ENCODE measurements around the gene PGM2.

DNA sequence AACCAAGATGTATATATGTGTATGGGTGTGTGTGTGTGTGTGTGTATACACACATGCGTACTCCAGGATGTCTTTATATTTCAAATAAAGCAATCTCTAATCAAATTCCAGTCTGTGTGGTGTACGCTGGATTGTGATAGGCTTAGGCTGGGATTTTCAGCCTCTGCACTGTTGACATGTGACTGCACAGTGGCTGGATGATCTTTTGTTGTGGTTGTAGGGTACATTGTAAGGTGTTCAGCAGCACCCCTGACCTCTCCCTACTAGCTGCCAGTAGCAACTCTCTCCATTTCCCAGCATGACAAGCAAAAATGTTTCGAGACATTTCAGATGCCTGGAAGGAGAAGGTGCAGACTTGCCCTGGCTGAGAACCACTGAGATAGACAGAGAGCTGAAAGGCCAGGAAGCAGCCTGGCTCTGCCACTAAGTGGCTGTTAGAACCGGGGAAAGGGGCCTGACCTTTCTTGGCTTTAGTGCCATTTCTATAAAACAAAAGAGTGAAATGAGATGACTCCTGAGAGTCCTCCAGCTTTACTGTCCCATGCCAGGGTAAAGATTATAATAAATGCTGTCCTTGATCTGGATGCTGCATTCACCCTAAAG is 10.5 kb downstream of the PGM2 start:
- TF ChIP-seq EP300 (IDR thresholded peaks at IDR 0.05) (no peak), POLR2AphosphoS5 (IDR thresholded peaks at IDR 0.05) (no peak)
- TF ChIP-seq, protein P1, sequence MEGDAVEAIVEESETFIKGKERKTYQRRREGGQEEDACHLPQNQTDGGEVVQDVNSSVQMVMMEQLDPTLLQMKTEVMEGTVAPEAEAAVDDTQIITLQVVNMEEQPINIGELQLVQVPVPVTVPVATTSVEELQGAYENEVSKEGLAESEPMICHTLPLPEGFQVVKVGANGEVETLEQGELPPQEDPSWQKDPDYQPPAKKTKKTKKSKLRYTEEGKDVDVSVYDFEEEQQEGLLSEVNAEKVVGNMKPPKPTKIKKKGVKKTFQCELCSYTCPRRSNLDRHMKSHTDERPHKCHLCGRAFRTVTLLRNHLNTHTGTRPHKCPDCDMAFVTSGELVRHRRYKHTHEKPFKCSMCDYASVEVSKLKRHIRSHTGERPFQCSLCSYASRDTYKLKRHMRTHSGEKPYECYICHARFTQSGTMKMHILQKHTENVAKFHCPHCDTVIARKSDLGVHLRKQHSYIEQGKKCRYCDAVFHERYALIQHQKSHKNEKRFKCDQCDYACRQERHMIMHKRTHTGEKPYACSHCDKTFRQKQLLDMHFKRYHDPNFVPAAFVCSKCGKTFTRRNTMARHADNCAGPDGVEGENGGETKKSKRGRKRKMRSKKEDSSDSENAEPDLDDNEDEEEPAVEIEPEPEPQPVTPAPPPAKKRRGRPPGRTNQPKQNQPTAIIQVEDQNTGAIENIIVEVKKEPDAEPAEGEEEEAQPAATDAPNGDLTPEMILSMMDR (IDR thresholded peaks at IDR 0.05): no peak

All from sigmoid colon (tissue), 4 donors.